ENCODE results near the gene DUS1L. TPM values are rescaled to one million over a fixed set of nuclear protein-coding genes. Genes with fewer than 3 reads are reported as not detected.

DUS1L gene
- total RNA-seq, 1 donor from 2014 or later = 72.4 TPM

GRCh38 chr17:82077617-82078358 is 12.2 kb upstream of the DUS1L start:
- Histone ChIP-seq H3K27me3 (no peaks in the 10 kb centered on the region), H3K4me1 (peaks cover 16% of the 10 kb centered on the region), H3K4me3 (peak overlapping the region in 1 of 2 donors; percentile 16), H3K36me3 (peaks cover 0 to 41% of the 10 kb centered on the region in 2 donors), H3K9me3 (no peaks in the 10 kb centered on the region), H3K27ac (peak overlapping the region; percentile 8)
- TF ChIP-seq POLR2A (IDR thresholded peaks at IDR 0.05) = no peak
- peak in 1 of 2 donors; percentile 72 for TF ChIP-seq POLR2AphosphoS5 (IDR thresholded peaks at IDR 0.05; ENCODE audit: insufficient read depth in 1 of 2, low read depth in 1 of 2)
- TF ChIP-seq CTCF (IDR thresholded peaks at IDR 0.05) = no peak
- DNase-seq (ENCODE audit: extremely low spot score in 2 of 2) = no peak
- intact Hi-C loops (cut with DNase I) = no loop called here

GRCh38 chr17:82076785-82077591 is 11.4 kb upstream of the DUS1L start:
- peaks cover 0 to 33% of the 10 kb centered on the region in 2 donors for H3K36me3 ChIP-seq
- H3K9me3 ChIP-seq = no peaks in the 10 kb centered on the region
- no peaks in the 10 kb centered on the region for H3K27me3 ChIP-seq
- no peak overlapping the region for H3K4me3 ChIP-seq
- peaks cover 16% of the 10 kb centered on the region for H3K4me1 ChIP-seq
- intact Hi-C loops (cut with DNase I) = no loop called here
- no peak for TF ChIP-seq POLR2AphosphoS5 (IDR thresholded peaks at IDR 0.05; ENCODE audit: insufficient read depth in 1 of 2, low read depth in 1 of 2)
- no peak for TF ChIP-seq POLR2A (IDR thresholded peaks at IDR 0.05)
- TF ChIP-seq CTCF (IDR thresholded peaks at IDR 0.05) = no peak
- DNase-seq (ENCODE audit: extremely low spot score in 2 of 2) = no peak
- peak overlapping the region; percentile 8 for H3K27ac ChIP-seq

- TF ChIP-seq CTCF (IDR thresholded peaks at IDR 0.05) = no peak
- no peak for TF ChIP-seq POLR2A (IDR thresholded peaks at IDR 0.05)
- TF ChIP-seq POLR2AphosphoS5 (IDR thresholded peaks at IDR 0.05; ENCODE audit: insufficient read depth in 1 of 2, low read depth in 1 of 2) = no peak
- Histone ChIP-seq H3K36me3 (peaks cover 0 to 25% of the 10 kb centered on the region in 2 donors), H3K27me3 (no peaks in the 10 kb centered on the region), H3K27ac (no peak overlapping the region), H3K4me1 (peaks cover 16% of the 10 kb centered on the region), H3K4me3 (no peak overlapping the region), H3K9me3 (no peaks in the 10 kb centered on the region)
- intact Hi-C loops (cut with DNase I) = no loop called here
- no peak for DNase-seq (ENCODE audit: extremely low spot score in 2 of 2)
Observed at GRCh38 chr17:82076018-82076784, 10.6 kb upstream of the DUS1L start.

GRCh38 chr17:82073446-82073845 is 7.8 kb upstream of the DUS1L start:
- intact Hi-C loops (cut with DNase I) = no loop called here
- H3K36me3 ChIP-seq = peaks cover 0 to under 1% of the 10 kb centered on the region in 2 donors
- TF ChIP-seq POLR2AphosphoS5 (IDR thresholded peaks at IDR 0.05; ENCODE audit: insufficient read depth in 1 of 2, low read depth in 1 of 2) = no peak
- no peak for TF ChIP-seq CTCF (IDR thresholded peaks at IDR 0.05)
- no peak for TF ChIP-seq POLR2A (IDR thresholded peaks at IDR 0.05)
- no peak overlapping the region for H3K4me3 ChIP-seq
- H3K4me1 ChIP-seq = peaks cover 15% of the 10 kb centered on the region
- no peak overlapping the region for H3K27ac ChIP-seq
- no peaks in the 10 kb centered on the region for H3K27me3 ChIP-seq
- H3K9me3 ChIP-seq = no peaks in the 10 kb centered on the region
- no peak for DNase-seq (ENCODE audit: extremely low spot score in 2 of 2)
